Upper lobe of left lung (tissue), 6 donors: ENCODE results near the gene ANK3. TPM values are rescaled to one million over a fixed set of nuclear protein-coding genes. Genes with fewer than 3 reads are reported as not detected.
A peak's percentile ranks its signal among the peaks of the same experiment; 100 is the strongest.

ENCODE experiments used
- ATAC-seq, 2 donors: fragments of 200-7000 bp; cut with Tn5 transposase; one replicate each; pipeline ENCODE4 v1.9.1; 2022; ENCODE audit warnings: mild to moderate bottlenecking in 2 of 2, moderate library complexity in 2 of 2; ENCODE audit not compliant: low FRiP score in 2 of 2
- DNase-seq, 2 donors: peaks; one replicate each; pipeline ENCODE4 v3.0.0-alpha.2; 2019 to 2020
- H3K27ac ChIP-seq, 4 donors: fragments of 200-600 bp; sonication (generic); one replicate each; pipeline ENCODE4 v1.5.1; 2016 to 2019
- H3K27me3 ChIP-seq, 4 donors: fragments of 200-600 bp; sonication (generic); one replicate each; pipeline ENCODE4 v1.5.1; 2017 to 2019
- H3K36me3 ChIP-seq, 4 donors: fragments of 200-600 bp; sonication (generic); one replicate each; pipeline ENCODE4 v1.5.1; 2016 to 2019
- H3K4me1 ChIP-seq, 4 donors: fragments of 200-600 bp; sonication (generic); one replicate each; pipeline ENCODE4 v1.5.1; 2018 to 2019
- H3K4me3 ChIP-seq, 4 donors: fragments of 200-600 bp; sonication (generic); one replicate each; pipeline ENCODE4 v1.5.1; 2017 to 2019; ENCODE audit warnings: mild to moderate bottlenecking in 2 of 4, moderate library complexity in 1 of 4
- H3K9me3 ChIP-seq, 4 donors: fragments of 200-600 bp; sonication (generic); one replicate each; pipeline ENCODE4 v1.5.1; 2018 to 2019
- EP300 ChIP-seq, 4 donors: sonication (generic); formaldehyde crosslinking; IDR thresholded peaks; one replicate each; pipeline ENCODE4 v1.5.1; 2017; ENCODE audit warnings: antibody characterized with exemption in 4 of 4, control low read depth in 2 of 4
- POLR2A ChIP-seq, 4 donors: fragments of 450-650 bp; IDR thresholded peaks; one replicate each; pipeline ENCODE4 v1.5.1; 2016 to 2017; ENCODE audit warnings: antibody characterized with exemption in 4 of 4, mild to moderate bottlenecking in 2 of 4
- POLR2AphosphoS5 ChIP-seq, 2 donors: sonication (generic); formaldehyde crosslinking; IDR thresholded peaks; one replicate each; pipeline ENCODE4 v1.5.1; 2017; ENCODE audit warnings: antibody characterized with exemption in 2 of 2
- WGBS, 2 donors: methylation state at CpG; one replicate each; pipeline ENCODE4 v1.1.5; 2017 to 2018; 5-methylcytosine and 5-hydroxymethylcytosine counted together
- total RNA-seq, 6 donors: library from RNA; depleted of rRNA in 4 of 6; stranded (reverse); fragments of >200 nt in 4 of 6; gene quantifications; one replicate each; pipeline versions ENCODE4 v1.1.0 to v1.2.1, GENCODE V29; 2016 to 2021
- TF ChIP-seq, protein P1 (sequence below), 6 experiments: fragments of 450-650 bp in 4 of 6; fragments of 200-600 bp in 2 of 6; sonication (generic) in 2 of 6; IDR thresholded peaks; one replicate each; pipeline ENCODE4 v1.5.1; 2016 to 2019; ENCODE audit warnings: antibody characterized with exemption in 6 of 6
- donor health status: DM: no; HTN: no; CAD: no; lungs with moderate emphysema.
- donor health status: DM: no; HTN: yes; CAD: no; lungs with severe emphysema.

Gene ANK3
- total RNA-seq, 6 donors from 2014 or later = 43.9 to 193 (median 98.5) TPM

DNA sequence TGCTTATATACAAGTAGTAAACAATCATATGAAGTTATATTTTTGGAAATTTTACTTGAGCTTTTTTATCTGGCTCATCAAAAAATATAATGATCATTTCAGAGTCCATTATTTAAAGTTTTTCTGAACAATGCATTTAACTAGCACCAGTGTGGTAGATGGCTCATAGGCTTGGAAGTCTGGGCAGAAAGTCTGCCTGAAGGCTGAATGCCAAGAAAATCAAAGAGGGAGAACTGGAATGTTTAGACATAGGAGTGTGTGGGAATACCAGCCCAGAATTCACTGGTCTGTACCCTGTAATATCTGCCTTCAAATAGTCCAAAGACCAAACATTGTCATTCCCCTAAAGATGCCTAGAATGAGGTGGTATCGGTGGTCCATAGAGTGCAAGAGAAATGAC, 40.3 kb upstream of the ANK3 start:
- H3K27ac ChIP-seq = no peak overlapping the region

DNA sequence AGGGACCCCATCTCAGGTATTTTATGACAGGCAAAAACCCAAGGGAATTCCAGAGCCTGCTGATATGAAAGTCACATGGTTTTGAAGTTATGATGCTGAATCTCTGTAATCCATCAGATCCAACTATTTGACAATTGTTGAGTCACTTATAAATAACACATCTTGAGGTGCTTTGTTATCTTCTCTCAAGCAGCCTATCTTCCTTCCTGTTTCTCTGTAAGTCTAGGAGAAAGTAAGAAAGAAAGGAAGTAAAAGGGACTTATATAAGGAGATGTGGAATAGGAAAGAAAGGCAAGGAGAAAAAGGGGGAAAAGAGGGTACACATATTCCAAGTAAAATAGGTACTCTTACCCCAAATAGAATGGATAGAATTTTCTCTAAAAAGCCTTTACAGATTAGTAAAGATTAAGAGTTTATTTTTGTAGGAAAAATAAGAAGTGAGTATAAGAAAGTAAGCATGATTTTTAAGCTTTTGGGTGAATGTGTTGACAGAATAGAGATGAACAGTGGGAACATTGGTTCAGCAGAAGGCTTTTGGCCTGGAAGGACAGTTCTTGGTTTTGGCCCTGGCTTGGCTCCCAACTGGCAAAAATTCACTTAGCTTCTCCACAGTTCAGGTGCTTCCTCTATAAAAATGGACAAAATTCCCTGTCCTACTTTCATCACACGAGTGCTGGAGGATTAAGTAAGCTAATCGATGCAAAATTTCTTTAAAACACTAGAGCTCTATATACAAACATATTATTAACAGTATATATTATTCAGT, 39.6 kb upstream of the ANK3 start:
- no peak overlapping the region for H3K27ac ChIP-seq
- no peak overlapping the region for H3K4me3 ChIP-seq
- H3K4me1 ChIP-seq = no peaks in the 10 kb centered on the region
- DNase-seq (no peak), ATAC-seq (no peak)
- no peak for TF ChIP-seq EP300 (IDR thresholded peaks at IDR 0.05)
- no peak for TF ChIP-seq POLR2AphosphoS5 (IDR thresholded peaks at IDR 0.05)
- TF ChIP-seq, protein P1, sequence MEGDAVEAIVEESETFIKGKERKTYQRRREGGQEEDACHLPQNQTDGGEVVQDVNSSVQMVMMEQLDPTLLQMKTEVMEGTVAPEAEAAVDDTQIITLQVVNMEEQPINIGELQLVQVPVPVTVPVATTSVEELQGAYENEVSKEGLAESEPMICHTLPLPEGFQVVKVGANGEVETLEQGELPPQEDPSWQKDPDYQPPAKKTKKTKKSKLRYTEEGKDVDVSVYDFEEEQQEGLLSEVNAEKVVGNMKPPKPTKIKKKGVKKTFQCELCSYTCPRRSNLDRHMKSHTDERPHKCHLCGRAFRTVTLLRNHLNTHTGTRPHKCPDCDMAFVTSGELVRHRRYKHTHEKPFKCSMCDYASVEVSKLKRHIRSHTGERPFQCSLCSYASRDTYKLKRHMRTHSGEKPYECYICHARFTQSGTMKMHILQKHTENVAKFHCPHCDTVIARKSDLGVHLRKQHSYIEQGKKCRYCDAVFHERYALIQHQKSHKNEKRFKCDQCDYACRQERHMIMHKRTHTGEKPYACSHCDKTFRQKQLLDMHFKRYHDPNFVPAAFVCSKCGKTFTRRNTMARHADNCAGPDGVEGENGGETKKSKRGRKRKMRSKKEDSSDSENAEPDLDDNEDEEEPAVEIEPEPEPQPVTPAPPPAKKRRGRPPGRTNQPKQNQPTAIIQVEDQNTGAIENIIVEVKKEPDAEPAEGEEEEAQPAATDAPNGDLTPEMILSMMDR (IDR thresholded peaks at IDR 0.05) = no peak
- TF ChIP-seq POLR2A (IDR thresholded peaks at IDR 0.05) = no peak
- H3K36me3 ChIP-seq = no peaks in the 10 kb centered on the region
- H3K9me3 ChIP-seq = no peaks in the 10 kb centered on the region
- 74 to 79% methylated on average over 2 of the region's 2 CpGs for WGBS, 2 donors
- no peaks in the 10 kb centered on the region for H3K27me3 ChIP-seq

More for the DNA sequence above, 40.3 kb upstream of the ANK3 start:
- TF ChIP-seq POLR2AphosphoS5 (IDR thresholded peaks at IDR 0.05) (no peak), POLR2A (IDR thresholded peaks at IDR 0.05) (no peak), EP300 (IDR thresholded peaks at IDR 0.05) (no peak)
- TF ChIP-seq, protein P1 (IDR thresholded peaks at IDR 0.05) = no peak
- no peaks in the 10 kb centered on the region for H3K9me3 ChIP-seq
- no peak overlapping the region for H3K4me3 ChIP-seq
- no peaks in the 10 kb centered on the region for H3K4me1 ChIP-seq
- no peaks in the 10 kb centered on the region for H3K27me3 ChIP-seq
- no peaks in the 10 kb centered on the region for H3K36me3 ChIP-seq
- 87 to 100% methylated on average over 1 of the region's 1 CpG for WGBS, 2 donors
- no peak for DNase-seq
- ATAC-seq = peak in 1 of 2 donors; percentile 32

DNA sequence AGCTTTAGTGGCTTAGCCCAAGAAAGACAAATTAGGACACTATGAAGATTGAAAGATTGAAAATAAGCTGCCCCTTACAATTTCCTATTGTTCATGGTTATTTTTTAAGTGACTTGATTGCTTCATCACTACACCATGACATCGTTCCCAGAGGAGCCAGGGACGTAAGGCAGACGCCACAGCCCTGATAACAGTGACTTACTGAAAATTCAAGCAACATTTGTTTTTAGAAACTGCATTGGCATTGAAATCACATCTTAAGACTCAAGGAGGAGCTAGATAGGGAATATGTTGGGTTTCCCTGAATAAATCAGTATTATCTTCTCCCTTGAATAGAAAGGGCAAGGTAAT, 38.7 kb upstream of the ANK3 start:
- Histone ChIP-seq H3K36me3 (no peaks in the 10 kb centered on the region), H3K27ac (no peak overlapping the region), H3K27me3 (no peaks in the 10 kb centered on the region), H3K4me3 (no peak overlapping the region), H3K4me1 (no peaks in the 10 kb centered on the region), H3K9me3 (no peaks in the 10 kb centered on the region)
- TF ChIP-seq, protein P1 (IDR thresholded peaks at IDR 0.05) = no peak
- TF ChIP-seq POLR2AphosphoS5 (IDR thresholded peaks at IDR 0.05) = no peak
- no peak for TF ChIP-seq EP300 (IDR thresholded peaks at IDR 0.05)
- TF ChIP-seq POLR2A (IDR thresholded peaks at IDR 0.05) = no peak
- DNase-seq (no peak), ATAC-seq (peak in 1 of 2 donors; percentile 30)
- WGBS, 2 donors = 88 to 90% methylated on average over 3 of the region's 3 CpGs

DNA sequence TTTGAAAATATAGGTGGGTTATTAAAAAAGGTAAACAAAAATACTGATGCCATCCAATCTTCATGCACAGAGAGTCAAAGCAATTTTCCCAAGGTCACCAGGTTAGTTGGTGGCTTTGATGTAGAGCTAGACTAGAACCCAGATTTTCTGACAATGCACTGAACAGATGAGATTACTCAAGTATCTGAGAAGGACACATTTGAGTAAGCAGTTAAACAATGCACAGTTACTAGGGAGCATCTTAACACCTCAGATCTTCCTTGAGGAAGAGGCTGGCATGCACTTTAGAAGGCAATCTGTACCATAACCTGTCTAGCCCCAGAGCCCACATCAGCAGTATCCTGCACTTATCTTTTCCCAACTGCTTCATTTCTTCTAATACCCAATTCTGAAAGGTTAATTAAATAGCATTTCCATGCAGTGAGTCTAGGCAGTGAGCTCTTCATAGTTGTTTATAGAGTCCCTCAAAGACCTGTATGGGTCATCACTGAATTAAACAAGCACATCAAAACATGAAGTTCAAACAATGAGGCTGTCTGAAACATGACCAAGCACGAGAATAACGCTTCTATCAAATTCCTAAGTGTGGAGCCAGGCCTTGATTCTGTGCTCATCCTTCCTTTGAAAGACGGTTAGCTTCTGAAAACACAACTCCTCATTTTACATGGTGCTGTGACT, 38.2 kb upstream of the ANK3 start:
- DNase-seq (no peak), ATAC-seq (no peak)
- Histone ChIP-seq H3K36me3 (no peaks in the 10 kb centered on the region), H3K9me3 (no peaks in the 10 kb centered on the region), H3K4me3 (no peak overlapping the region), H3K4me1 (no peaks in the 10 kb centered on the region), H3K27ac (no peak overlapping the region), H3K27me3 (no peaks in the 10 kb centered on the region)
- 90 to 91% methylated on average over 3 of the region's 3 CpGs for WGBS, 2 donors
- TF ChIP-seq EP300 (IDR thresholded peaks at IDR 0.05) (no peak), POLR2AphosphoS5 (IDR thresholded peaks at IDR 0.05) (no peak), POLR2A (IDR thresholded peaks at IDR 0.05) (no peak)
- TF ChIP-seq, protein P1 (IDR thresholded peaks at IDR 0.05) = no peak
